ENCODE measurements around the gene UBR1. TPM values are rescaled to one million over a fixed set of nuclear protein-coding genes. Genes with fewer than 3 reads are reported as not detected.

Gene UBR1
- total RNA-seq, 1 donor from 2014 or later = 32.5 TPM

- intact Hi-C loops (cut with DNase I) = no loop called here
- ATAC-seq (peak; percentile 28 to 45), DNase-seq (no peak)
- H3K9me3 ChIP-seq = no peaks in the 10 kb centered on the region
- H3K27me3 ChIP-seq (ENCODE audit: low read depth) = no peaks in the 10 kb centered on the region
- peaks cover 20% of the 10 kb centered on the region for H3K4me1 ChIP-seq
- peak overlapping the region; percentile 5 for H3K27ac ChIP-seq
- TF ChIP-seq CTCF (IDR thresholded peaks at IDR 0.05) = no peak
- no peaks in the 10 kb centered on the region for H3K36me3 ChIP-seq
- H3K4me3 ChIP-seq = no peak overlapping the region
Observed at GRCh38 chr15:43093026-43093425, 12.8 kb downstream of the UBR1 start.

GRCh38 chr15:43091859-43092258 lies 14.0 kb downstream of the UBR1 start:
- no peak for TF ChIP-seq CTCF (IDR thresholded peaks at IDR 0.05)
- DNase-seq = no peak
- intact Hi-C loops (cut with DNase I) = no loop called here
- ATAC-seq = no peak
- Histone ChIP-seq H3K27me3 (ENCODE audit: low read depth) (no peaks in the 10 kb centered on the region), H3K9me3 (no peaks in the 10 kb centered on the region), H3K36me3 (peaks cover 2% of the 10 kb centered on the region), H3K27ac (no peak overlapping the region), H3K4me3 (no peak overlapping the region), H3K4me1 (peaks cover 20% of the 10 kb centered on the region)

GRCh38 chr15:43086551-43086950 lies 19.3 kb downstream of the UBR1 start:
- Histone ChIP-seq H3K27me3 (ENCODE audit: low read depth) (no peaks in the 10 kb centered on the region), H3K4me1 (peaks cover 16% of the 10 kb centered on the region), H3K36me3 (peaks cover 44% of the 10 kb centered on the region), H3K4me3 (no peak overlapping the region), H3K27ac (no peak overlapping the region), H3K9me3 (no peaks in the 10 kb centered on the region)
- intact Hi-C loops (cut with DNase I) = no loop called here
- DNase-seq = no peak
- ATAC-seq = no peak
- TF ChIP-seq CTCF (IDR thresholded peaks at IDR 0.05) = no peak

- no peak overlapping the region for H3K4me3 ChIP-seq
- DNase-seq (no peak), ATAC-seq (no peak)
- no peaks in the 10 kb centered on the region for H3K27me3 ChIP-seq (ENCODE audit: low read depth)
- peaks cover 16% of the 10 kb centered on the region for H3K4me1 ChIP-seq
- no peak overlapping the region for H3K27ac ChIP-seq
- TF ChIP-seq CTCF (IDR thresholded peaks at IDR 0.05) = no peak
- H3K9me3 ChIP-seq = no peaks in the 10 kb centered on the region
- intact Hi-C loops (cut with DNase I) = no loop called here
- H3K36me3 ChIP-seq = peaks cover 50% of the 10 kb centered on the region
Observed at GRCh38 chr15:43085921-43086320, 19.9 kb downstream of the UBR1 start.

GRCh38 chr15:43082509-43082908 lies 23.3 kb downstream of the UBR1 start:
- Histone ChIP-seq H3K4me3 (no peak overlapping the region), H3K27me3 (ENCODE audit: low read depth) (no peaks in the 10 kb centered on the region), H3K36me3 (peaks cover 65% of the 10 kb centered on the region), H3K9me3 (no peaks in the 10 kb centered on the region), H3K4me1 (peaks cover 13% of the 10 kb centered on the region), H3K27ac (no peak overlapping the region)
- no peak for TF ChIP-seq CTCF (IDR thresholded peaks at IDR 0.05)
- DNase-seq (no peak), ATAC-seq (no peak)
- intact Hi-C loops (cut with DNase I) = no loop called here

GRCh38 chr15:43081283-43081682 lies 24.6 kb downstream of the UBR1 start:
- Histone ChIP-seq H3K36me3 (peaks cover 61% of the 10 kb centered on the region), H3K4me3 (no peak overlapping the region), H3K4me1 (peaks cover 13% of the 10 kb centered on the region), H3K27ac (no peak overlapping the region), H3K27me3 (ENCODE audit: low read depth) (no peaks in the 10 kb centered on the region), H3K9me3 (no peaks in the 10 kb centered on the region)
- ATAC-seq = no peak
- no peak for DNase-seq
- intact Hi-C loops (cut with DNase I) = no loop called here
- no peak for TF ChIP-seq CTCF (IDR thresholded peaks at IDR 0.05)
